Peyer's patch (tissue), 4 donors: ENCODE data around the gene ARMH1. TPM values are rescaled to one million over a fixed set of nuclear protein-coding genes. Genes with fewer than 3 reads are reported as not detected.

Experiments used
- DNase-seq, 3 donors: peaks; one replicate each; pipeline ENCODE4 v3.0.0-alpha.2; 2017 to 2019
- H3K27ac ChIP-seq, 4 donors: fragments of 200-600 bp; sonication (generic); one replicate each; pipeline ENCODE4 v1.5.1; 2016 to 2019
- H3K27me3 ChIP-seq, 2 donors: fragments of 200-600 bp; sonication (generic); one replicate each; pipeline ENCODE4 v1.5.1; 2019
- H3K36me3 ChIP-seq, 3 donors: fragments of 200-600 bp; sonication (generic); one replicate each; pipeline ENCODE4 v1.5.1; 2016 to 2019
- H3K4me1 ChIP-seq, 4 donors: fragments of 200-600 bp; sonication (generic); one replicate each; pipeline ENCODE4 v1.5.1; 2016 to 2019
- H3K4me3 ChIP-seq, 4 donors: fragments of 200-600 bp; sonication (generic); 1 replicate in 3 of 4; 2 replicates in 1 of 4; pipeline ENCODE4 v1.5.1; 2016 to 2019; ENCODE audit warnings: mild to moderate bottlenecking in 1 of 4
- H3K9me3 ChIP-seq, 4 donors: fragments of 200-600 bp; sonication (generic); one replicate each; pipeline ENCODE4 v1.5.1; 2016 to 2019; ENCODE audit warnings: mild to moderate bottlenecking in 1 of 4
- POLR2A ChIP-seq, 2 donors: fragments of 450-650 bp; IDR thresholded peaks; one replicate each; pipeline ENCODE4 v1.5.1; 2017; ENCODE audit warnings: antibody characterized with exemption in 2 of 2, mild to moderate bottlenecking in 2 of 2, moderate library complexity in 2 of 2
- total RNA-seq, 4 donors: library from RNA; depleted of rRNA; stranded (reverse); fragments of >200 nt; gene quantifications; one replicate each; pipeline ENCODE4 v1.1.0, GENCODE V29; 2016
- TF ChIP-seq, protein P1 (sequence below), 6 experiments: fragments of 450-650 bp in 4 of 6; fragments of 200-600 bp in 2 of 6; sonication (generic) in 1 of 6; IDR thresholded peaks; one replicate each; pipeline ENCODE4 v1.5.1; 2017 to 2019; ENCODE audit warnings: antibody characterized with exemption in 6 of 6, mild to moderate bottlenecking in 3 of 6, moderate library complexity in 1 of 6

ARMH1 gene
- total RNA-seq, 4 donors from 2014 or later: 3.7 to 7.7 (median 4.8) TPM

DNA sequence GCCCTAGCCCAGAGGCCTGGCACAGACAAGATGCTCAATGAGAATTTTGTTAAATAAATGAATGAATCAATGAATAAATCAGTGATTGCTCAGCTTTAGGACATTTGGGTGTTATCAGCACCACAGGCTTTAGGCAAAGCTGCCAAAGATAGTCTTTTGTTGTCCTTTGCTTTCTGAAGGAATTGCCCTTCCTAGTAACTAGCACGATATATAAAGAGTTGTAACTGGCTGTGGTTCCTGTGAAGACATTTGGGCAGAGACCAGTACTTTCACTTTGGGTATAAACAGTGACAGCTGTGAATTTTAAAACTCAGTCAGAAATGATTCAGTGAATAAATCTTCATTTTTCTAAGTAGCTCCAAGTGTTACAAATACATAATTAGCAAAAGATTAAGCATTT, 43.1 kb downstream of the ARMH1 start:
- no peak for TF ChIP-seq POLR2A (IDR thresholded peaks at IDR 0.05)
- TF ChIP-seq, protein P1, sequence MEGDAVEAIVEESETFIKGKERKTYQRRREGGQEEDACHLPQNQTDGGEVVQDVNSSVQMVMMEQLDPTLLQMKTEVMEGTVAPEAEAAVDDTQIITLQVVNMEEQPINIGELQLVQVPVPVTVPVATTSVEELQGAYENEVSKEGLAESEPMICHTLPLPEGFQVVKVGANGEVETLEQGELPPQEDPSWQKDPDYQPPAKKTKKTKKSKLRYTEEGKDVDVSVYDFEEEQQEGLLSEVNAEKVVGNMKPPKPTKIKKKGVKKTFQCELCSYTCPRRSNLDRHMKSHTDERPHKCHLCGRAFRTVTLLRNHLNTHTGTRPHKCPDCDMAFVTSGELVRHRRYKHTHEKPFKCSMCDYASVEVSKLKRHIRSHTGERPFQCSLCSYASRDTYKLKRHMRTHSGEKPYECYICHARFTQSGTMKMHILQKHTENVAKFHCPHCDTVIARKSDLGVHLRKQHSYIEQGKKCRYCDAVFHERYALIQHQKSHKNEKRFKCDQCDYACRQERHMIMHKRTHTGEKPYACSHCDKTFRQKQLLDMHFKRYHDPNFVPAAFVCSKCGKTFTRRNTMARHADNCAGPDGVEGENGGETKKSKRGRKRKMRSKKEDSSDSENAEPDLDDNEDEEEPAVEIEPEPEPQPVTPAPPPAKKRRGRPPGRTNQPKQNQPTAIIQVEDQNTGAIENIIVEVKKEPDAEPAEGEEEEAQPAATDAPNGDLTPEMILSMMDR (IDR thresholded peaks at IDR 0.05): no peak
- no peak overlapping the region for H3K4me3 ChIP-seq
- no peak for DNase-seq
- no peaks in the 10 kb centered on the region for H3K9me3 ChIP-seq
- no peak overlapping the region for H3K27ac ChIP-seq
- peaks cover 0 to 17% (median 9%) of the 10 kb centered on the region in 4 donors for H3K4me1 ChIP-seq
- H3K36me3 ChIP-seq: no peaks in the 10 kb centered on the region
- H3K27me3 ChIP-seq: no peaks in the 10 kb centered on the region

DNA sequence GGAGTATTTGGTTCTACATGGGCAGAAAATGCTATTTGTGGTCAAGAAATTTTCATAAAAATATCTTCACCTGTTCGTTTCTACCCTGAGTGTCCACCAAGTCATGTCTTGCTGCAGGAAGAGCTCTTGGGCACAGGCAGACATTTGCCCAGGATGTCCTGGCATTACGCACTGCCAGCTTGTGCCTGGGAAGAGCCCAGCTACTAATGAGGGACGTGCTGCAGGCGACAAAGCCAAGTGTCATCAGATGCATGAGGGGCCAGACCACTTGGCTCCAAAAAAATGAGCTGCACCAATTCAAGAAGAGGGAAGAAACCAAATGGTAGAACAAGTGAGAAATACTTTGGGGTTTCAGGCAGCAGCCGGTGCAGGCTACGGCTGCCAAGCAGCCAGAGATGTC, 43.6 kb downstream of the ARMH1 start:
- Histone ChIP-seq H3K27ac (no peak overlapping the region), H3K9me3 (no peaks in the 10 kb centered on the region), H3K4me3 (no peak overlapping the region), H3K4me1 (peaks cover 0 to 19% (median 10%) of the 10 kb centered on the region in 4 donors), H3K27me3 (no peaks in the 10 kb centered on the region), H3K36me3 (no peaks in the 10 kb centered on the region)
- TF ChIP-seq POLR2A (IDR thresholded peaks at IDR 0.05): no peak
- TF ChIP-seq, protein P1 (IDR thresholded peaks at IDR 0.05): no peak
- DNase-seq: no peak

- TF ChIP-seq, protein P1 (IDR thresholded peaks at IDR 0.05): no peak
- no peak for TF ChIP-seq POLR2A (IDR thresholded peaks at IDR 0.05)
- Histone ChIP-seq H3K9me3 (no peaks in the 10 kb centered on the region), H3K4me3 (no peak overlapping the region), H3K27me3 (no peaks in the 10 kb centered on the region), H3K36me3 (no peaks in the 10 kb centered on the region), H3K4me1 (peaks cover 0 to 22% (median 7%) of the 10 kb centered on the region in 4 donors), H3K27ac (peak overlapping the region in 1 of 4 donors; percentile 20)
- no peak for DNase-seq
These were observed 44.8 kb downstream of the ARMH1 start for GRCh38 chr1:44719318-44719717.

GRCh38 chr1:44720281-44720680, 45.8 kb downstream of the ARMH1 start:
- no peak overlapping the region for H3K4me3 ChIP-seq
- DNase-seq: no peak
- H3K4me1 ChIP-seq: peaks cover 0 to 16% (median 6%) of the 10 kb centered on the region in 4 donors
- TF ChIP-seq POLR2A (IDR thresholded peaks at IDR 0.05): no peak
- TF ChIP-seq, protein P1 (IDR thresholded peaks at IDR 0.05): no peak
- no peaks in the 10 kb centered on the region for H3K9me3 ChIP-seq
- no peaks in the 10 kb centered on the region for H3K36me3 ChIP-seq
- no peaks in the 10 kb centered on the region for H3K27me3 ChIP-seq
- peak overlapping the region in 1 of 4 donors; percentile 71 for H3K27ac ChIP-seq

DNA sequence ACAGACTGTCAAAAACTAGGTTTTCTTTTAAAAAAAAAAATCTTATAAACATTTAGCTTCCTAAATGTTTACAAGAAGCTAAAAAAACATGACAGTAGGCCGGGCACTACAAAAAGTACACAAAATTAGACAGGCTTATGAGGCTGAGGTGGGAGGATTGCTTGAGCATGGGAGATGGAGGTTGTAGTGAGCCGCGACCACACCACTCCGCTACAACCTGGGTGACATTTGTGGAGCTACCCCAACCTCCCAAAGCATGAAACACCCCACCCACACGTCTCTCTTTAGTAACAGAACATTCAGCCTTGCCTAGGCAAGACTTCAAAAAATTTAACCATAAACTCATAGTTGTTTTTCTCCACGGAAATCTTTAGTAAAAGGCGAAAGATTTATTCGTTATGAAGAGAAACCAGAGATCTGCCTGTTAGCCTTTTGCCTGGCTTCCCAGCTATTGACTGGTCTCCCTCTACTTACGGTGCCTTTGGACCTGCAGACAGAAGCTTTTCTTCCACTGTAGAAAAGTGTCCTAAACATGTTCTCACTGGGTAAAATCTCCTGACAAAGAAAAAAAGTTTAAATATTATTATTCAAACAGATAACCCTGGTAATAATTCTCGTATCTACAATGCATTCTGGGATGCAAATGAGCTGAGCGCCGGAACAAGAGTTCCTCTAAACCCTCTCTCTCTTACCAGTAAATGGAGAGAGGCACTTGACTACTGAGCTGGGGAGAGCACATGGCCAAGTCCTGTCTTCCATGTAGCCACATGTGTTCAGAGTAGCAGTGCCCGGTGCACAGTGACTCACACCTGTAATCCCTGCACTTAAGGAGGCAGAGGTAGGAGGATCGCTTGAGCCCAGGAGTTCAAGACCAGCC, 47.2 kb downstream of the ARMH1 start:
- H3K4me1 ChIP-seq: peaks cover 0 to 12% (median 6%) of the 10 kb centered on the region in 4 donors
- TF ChIP-seq POLR2A (IDR thresholded peaks at IDR 0.05): peak; percentile 62 to 99
- TF ChIP-seq, protein P1 (IDR thresholded peaks at IDR 0.05): no peak
- peak overlapping the region; percentile 46 to 78 (median 70) for H3K27ac ChIP-seq
- no peaks in the 10 kb centered on the region for H3K27me3 ChIP-seq
- no peaks in the 10 kb centered on the region for H3K36me3 ChIP-seq
- peak in 2 of 3 donors; percentile 77 to 85 for DNase-seq
- no peak overlapping the region for H3K4me3 ChIP-seq
- H3K9me3 ChIP-seq: no peaks in the 10 kb centered on the region
